ENCODE data around the gene PRLHR.

- TF ChIP-seq, protein P1, sequence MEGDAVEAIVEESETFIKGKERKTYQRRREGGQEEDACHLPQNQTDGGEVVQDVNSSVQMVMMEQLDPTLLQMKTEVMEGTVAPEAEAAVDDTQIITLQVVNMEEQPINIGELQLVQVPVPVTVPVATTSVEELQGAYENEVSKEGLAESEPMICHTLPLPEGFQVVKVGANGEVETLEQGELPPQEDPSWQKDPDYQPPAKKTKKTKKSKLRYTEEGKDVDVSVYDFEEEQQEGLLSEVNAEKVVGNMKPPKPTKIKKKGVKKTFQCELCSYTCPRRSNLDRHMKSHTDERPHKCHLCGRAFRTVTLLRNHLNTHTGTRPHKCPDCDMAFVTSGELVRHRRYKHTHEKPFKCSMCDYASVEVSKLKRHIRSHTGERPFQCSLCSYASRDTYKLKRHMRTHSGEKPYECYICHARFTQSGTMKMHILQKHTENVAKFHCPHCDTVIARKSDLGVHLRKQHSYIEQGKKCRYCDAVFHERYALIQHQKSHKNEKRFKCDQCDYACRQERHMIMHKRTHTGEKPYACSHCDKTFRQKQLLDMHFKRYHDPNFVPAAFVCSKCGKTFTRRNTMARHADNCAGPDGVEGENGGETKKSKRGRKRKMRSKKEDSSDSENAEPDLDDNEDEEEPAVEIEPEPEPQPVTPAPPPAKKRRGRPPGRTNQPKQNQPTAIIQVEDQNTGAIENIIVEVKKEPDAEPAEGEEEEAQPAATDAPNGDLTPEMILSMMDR (IDR thresholded peaks at IDR 0.05; ENCODE audit: low read depth, low read length) = no peak
- no peak for TF ChIP-seq EZH2phosphoT487 (IDR thresholded peaks at IDR 0.05; ENCODE audit: low read depth)
Measured at GRCh38 chr10:118569882-118570252, 25.6 kb downstream of the PRLHR start.
